HG02870 (cell line): Measurements from ENCODE around the gene ARL6.
"Not testable (repeated sequence)": the region's sequence is repeated elsewhere in the genome, so short reads cannot be mapped to it uniquely, and the experiment has no call there.

Experiments used
- ATAC-seq: cut with Tn5 transposase; IDR thresholded peaks from one replicate; pipeline ENCODE4 v1.9.1; 2021; ENCODE audit warnings: mild to moderate bottlenecking, moderate library complexity; ENCODE audit not compliant: unreplicated experiment

ARL6 gene

DNA sequence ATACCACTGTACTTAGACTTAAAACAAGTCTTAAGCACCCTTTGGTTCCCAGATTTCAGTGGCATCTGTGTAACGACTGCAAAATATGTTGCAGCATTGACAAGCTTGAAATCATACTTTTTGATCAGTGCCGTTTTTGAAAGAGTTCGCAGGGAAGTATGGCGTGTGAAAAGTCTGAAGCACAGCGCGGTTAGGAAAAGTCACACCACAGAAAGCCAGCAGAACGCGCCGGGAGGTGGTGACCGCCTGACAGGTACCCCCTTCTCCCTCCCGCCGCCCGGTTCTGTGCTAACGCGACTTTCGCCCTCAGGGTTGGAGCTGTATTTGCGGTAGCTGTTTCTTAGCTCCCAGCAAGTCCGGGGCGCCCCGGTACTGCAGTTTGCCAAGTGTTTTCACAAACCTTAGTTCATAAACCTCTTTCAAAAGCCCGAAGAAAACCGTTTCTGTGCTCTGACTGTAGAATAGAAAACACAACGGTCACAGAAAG lies 56.8 kb downstream of the ARL6 start:
- peak; percentile 42 for ATAC-seq

DNA sequence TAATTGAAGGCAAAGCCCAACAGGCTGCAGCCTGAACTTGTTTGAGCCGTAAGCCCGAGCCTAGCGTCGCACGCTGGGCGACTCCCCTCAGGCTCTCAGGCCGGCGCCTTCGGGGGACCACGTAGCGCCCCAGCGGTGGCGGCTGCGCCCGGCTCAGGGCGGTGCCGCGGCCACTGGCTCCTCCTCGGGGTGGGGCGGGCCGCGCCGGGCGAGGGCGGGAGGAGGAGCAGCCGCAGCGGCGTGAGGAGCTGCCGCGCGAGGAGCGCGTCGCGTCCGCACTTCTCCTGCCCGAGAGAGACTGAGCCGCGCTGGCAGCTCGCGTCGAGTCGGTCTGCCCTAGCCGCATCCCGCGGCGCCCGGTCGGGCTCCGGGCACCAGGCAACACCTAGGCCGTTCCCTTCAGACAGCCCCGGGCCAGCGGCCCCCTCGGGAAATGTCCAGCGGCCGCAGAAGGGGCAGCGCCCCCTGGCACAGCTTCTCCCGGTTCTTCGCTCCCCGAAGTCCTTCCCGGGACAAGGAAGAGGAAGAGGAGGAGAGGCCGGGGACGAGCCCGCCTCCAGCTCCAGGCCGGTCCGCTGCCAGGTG lies 57.3 kb downstream of the ARL6 start, which contains the start of gene CRYBG3:
Gene CRYBG3, plus strand, starts transcription at position 238 of the 585 bp plus-strand sequence. Its CDS starts 196 bp downstream, at position 434.
- ATAC-seq: peak; percentile 95

DNA sequence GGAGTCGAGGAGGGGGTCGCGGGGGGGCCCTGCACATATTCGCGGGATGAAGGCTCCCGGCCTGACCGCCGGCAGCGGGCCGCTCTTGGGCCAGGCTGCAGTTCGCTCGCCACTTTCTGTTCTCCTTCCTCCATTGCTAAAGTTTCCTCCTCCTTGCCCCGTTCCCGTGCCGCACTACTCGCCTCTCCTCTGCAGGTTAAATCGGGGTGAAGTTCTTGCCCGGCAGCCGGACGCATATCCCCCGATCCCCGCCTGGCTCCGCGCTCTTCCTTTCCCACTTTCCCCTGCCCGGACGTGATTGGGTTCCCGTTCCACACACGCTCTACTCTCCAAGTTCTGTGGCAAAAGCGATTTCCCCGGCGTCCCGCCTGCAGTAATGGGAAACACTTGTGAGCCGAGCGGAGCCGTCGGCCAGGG lies 57.8 kb downstream of the ARL6 start:
- ATAC-seq: peak; percentile 30

DNA sequence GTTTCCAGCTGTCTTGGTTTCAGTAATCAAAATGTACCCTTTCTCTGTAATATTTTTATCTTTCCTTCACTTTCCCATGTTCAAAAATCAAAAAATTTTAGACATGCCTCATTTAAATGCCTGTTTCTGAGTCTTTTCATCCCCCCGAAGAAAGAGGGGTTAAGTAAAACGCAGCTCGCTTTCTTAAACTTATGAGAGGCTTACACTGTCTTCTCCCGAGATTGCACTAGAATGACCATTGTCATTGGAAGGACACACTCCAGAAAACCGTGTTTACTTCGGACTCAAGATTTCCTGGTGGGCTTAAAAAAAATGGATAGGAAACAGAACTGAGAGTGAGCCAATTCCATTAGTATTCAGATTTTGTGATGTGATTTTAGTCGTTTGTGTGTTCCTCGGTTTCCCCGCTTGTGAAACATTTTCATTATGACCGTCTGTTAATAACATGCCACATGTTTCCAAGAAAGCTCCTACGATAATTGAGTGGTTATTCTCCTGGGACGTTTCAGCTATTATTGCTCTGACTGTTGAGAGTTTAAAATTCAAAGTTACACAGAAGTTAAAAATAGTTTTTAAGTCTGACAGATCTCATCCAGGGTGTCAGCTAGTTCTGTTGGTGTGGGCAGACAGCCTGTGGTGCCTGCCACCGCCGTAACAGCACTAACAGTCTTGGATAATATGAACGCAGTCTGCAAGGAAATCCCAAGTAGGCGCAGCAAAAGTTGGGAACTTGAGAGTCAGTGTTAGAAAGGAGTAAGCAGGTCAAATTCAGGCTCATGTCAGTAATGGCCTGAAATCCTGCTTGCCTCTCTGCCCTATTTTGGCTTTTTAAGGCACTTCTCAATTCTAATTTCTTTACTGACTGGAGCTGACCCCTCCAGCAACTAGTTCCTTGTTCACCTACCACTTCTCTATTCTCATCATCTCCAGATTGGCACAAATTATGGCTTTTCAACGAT lies 58.8 kb downstream of the ARL6 start:
- no peak for ATAC-seq

DNA sequence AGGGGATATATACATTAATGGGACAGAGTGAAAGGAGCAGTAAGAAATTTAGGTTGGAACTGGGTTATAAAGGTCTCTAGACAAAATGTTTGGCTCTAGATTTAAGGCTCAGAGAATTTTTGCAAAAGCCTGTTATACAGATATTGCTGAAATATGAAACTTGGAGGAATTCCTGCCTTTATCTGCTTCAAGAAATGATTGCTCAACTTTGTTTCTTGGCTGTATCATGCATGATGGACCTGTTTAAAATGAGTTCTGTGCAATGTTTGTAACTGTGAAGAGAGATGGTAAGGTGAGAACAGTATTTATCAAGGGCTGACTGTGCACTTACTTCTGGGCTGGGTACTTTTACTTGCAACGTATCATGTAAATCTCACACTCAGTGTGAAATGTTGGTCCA lies 60.5 kb downstream of the ARL6 start:
- ATAC-seq: no peak

DNA sequence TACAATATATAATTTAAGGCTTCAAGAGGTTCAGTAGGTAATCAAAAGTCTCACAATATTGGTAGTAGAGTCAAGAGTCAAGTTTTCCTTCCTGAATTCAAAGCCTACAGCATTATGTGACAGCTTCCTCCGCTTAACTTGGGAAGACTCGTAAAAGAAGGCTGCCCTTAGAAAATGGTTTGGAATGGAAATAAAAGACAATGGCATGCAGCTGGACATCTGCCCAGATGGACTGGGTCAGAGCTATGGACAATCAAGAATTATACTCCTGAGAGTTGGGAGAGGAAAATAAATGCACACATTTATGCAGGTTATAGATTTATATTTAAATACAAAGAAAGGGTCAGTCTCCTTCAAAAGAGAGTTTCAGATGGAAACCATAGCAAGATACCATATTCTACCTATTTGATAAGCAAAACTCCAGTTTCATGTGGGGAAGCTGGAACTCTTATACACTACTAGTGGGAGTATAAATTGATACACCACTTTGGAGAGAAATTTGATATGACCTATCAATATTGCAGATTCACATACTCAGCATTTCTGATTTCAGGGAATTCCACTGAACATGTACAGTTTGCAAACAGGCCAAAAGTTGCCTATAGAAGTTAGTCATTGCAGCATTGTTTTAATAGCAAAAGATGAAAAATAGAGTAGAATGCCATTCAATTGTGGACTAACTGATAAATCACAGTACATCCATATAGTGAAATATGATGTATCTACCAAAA lies 63.3 kb downstream of the ARL6 start:
- no peak for ATAC-seq

DNA sequence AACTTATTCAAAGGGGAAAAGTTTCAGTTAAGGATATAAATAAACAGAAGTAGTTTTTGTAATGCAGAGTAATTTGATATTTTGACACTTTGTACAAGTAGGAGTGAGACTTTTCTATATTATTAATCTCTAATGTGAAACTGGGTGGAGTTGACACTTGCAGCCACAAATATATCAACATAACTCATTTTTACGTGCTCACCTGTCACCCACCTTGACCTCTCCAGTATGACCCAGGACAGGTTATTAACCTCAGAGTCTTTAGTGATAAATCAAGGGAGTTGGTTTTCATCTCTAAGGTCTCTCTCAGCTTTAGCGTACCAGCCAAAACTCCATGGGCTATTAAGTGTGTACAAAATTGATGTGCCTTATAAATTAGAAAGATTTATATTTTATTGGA lies 64.6 kb downstream of the ARL6 start:
- no peak for ATAC-seq

DNA sequence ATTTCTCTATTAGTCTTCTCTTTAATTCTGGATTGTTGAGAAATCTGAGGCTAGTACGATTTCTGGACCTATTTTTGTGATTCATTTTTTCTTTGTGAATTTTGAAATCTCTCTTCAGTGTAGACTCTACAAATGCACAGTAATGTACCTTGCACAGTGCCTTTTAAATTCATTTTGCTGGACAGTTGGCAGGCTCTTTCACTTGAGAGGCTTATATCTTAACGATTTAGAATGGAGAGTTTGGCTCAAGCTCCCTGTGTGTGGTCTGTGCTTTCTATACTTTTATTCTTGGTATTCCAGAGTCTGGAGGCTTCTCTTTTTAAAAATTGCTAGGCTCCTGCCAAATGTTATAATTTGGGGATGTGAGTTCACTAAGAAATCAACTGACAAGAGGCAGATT lies 66.1 kb downstream of the ARL6 start:
- ATAC-seq: no peak

DNA sequence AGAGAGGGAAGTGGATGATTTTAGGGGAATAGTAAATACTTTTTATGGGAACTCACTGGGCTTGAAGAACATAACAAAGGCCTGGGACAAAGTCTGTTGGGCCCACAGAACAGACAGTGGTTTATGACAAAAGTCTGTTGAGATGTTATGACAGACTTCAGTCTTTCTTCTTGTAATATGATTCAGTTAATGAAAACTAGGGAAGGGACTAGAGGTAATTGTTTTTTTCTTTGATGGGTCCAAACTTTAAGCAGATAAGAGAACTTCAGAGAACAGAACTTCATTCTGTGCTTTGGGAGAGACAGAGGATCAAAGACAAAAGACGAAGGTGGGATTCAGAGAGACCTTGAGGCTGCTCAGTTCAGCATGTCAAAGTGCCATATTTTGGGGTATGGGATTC lies 66.6 kb downstream of the ARL6 start:
- ATAC-seq: no peak

DNA sequence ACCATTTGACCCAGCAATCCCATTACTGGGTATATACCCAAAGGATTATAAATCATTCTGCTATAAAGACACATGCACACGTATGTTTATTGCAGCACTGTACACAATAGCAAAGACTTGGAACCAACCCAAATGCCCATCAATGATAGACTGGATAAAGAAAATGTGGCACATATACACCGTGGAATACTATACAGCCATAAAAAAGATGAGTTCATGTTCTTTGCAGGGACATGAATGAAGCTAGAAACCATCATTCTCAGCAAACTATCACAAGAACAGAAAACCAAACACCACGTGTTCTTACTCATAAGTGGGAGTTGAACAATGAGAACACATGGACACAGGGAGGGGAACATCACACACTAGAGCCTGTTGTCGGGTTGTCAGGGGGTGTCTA lies 68.6 kb downstream of the ARL6 start:
- not testable (repeated sequence) for ATAC-seq

DNA sequence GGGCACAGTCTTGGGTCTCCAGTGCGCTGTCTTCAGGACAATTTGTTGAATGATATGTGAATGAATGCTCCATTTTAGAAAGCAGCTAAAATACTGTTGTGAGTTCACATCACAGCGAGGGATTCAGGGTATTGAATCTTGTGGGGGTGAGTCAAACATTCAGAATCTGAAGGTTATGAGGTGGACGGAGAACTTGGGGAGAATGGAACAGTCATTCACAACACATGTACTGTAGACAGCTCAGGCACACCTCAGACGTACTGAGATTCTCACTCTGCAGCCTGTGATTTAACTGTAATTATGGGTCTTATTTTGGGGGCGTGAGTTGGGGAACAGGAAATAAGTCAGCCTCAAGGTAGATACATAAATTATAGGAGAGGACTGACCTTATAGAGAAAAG lies 71.2 kb downstream of the ARL6 start:
- no peak for ATAC-seq

DNA sequence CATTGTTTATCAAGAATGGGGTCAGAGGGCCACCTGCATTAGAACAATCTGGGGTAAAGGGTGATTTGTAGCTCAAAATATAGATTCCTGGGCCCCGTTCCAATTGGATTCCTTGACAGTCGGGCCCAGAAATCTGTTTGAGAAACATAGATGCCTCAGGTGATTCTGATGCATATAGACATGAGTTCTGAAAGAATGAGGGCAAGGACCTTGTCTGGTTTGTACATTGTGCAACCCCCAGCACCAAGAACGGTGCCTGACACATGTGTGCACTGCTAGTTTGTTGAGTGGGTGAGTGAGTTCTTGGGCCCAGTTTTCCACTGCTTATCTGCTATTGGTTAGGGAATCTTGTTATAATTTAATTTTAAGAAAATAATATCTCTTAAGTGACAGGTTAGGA lies 73.8 kb downstream of the ARL6 start:
- no peak for ATAC-seq

DNA sequence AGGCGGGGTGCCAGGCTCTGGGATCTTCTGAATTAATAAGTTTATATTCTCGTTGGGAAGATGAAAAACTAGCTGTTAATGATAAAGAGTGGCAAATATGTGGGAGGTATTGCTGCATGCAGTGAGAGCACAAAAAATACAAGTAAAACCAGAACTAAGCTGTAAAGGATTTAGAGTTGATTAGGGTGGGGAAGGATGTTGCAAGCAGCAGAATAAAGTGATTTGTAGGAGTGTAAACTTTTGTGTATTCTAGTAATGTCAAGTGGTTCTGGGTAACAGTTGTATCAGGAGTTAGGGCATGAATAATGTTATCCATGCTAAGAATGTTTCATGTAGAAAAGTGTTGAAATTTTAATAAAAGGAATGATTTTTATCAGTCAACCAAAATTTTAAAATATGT lies 75.4 kb downstream of the ARL6 start:
- ATAC-seq: no peak

DNA sequence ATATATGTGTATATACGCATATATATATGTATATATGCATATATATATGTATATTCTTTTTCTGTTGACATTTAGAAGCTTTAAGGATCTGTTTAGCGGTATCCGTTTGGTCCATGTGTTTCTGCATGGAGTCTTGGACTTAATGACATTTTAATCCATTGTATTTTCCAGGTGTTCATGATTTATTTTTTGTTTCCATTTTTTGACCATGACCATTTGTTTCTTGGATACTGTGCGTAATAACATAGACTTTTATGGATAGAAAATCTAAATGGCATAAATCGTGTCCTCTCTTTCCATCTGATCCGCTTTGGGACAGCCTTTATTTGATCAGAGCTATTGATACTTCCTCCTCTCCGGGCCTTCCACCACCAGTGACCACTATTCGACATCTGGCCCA lies 76.7 kb downstream of the ARL6 start:
- ATAC-seq: no peak

DNA sequence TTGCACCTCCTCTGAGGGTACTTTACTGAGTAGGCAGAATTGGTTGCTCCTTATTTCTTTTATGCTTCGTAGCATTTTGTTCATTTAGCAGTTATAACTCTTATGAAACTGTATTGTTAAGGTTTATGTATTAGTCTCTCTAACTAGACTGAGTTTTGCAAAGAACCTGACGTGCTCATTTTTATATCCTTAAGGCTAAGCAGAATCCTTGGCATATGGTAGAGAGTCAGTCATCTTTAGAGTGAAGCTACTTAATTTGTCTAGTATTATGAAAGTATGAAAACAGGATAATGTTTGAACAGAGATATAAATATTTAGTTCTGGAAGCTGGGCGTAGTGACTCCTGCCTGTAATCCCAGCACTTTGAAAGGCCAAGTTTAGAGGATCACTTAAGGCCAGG lies 77.4 kb downstream of the ARL6 start:
- ATAC-seq: no peak

DNA sequence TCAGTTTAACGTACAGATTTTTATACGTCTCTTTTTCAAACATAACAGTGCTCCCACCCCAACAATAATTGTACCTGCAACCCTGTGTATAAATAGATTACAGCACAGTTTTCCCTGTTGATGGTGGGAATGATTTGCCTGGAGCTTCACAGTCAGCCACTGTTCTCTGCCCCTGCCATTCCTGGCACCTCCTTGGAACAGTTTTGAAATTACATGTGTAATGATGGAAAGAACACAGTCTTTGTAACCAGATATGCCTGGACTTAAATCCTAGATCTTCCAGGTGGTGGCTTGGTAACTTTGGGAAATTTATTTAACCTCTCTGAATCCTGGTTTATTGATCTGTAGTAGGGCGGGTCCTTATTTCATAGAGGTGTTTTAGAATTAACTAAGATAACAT lies 84.2 kb downstream of the ARL6 start:
- no peak for ATAC-seq
